ENCODE data around the gene STAMBPL1.
A peak's percentile ranks its signal among the peaks of the same experiment; 100 is the strongest.
"Not testable (repeated sequence)": the region's sequence is repeated elsewhere in the genome, so short reads cannot be mapped to it uniquely, and the experiment has no call there.

STAMBPL1 gene

GRCh38 chr10:88919041-88919440, 39.0 kb downstream of the STAMBPL1 start:
- no peak for DNase-seq (ENCODE audit: low read depth in 2 of 2)

GRCh38 chr10:88920198-88920597, 40.2 kb downstream of the STAMBPL1 start:
- DNase-seq (ENCODE audit: low read depth in 2 of 2): no peak

GRCh38 chr10:88920986-88921593, 41.0 kb downstream of the STAMBPL1 start:
- DNase-seq (ENCODE audit: low read depth in 2 of 2): no peak

GRCh38 chr10:88922041-88922440, 42.0 kb downstream of the STAMBPL1 start:
- no peak for DNase-seq (ENCODE audit: low read depth in 2 of 2)

- DNase-seq (ENCODE audit: low read depth in 2 of 2): no peak
Measured at GRCh38 chr10:88923520-88923919, 43.5 kb downstream of the STAMBPL1 start.

- no peak for DNase-seq (ENCODE audit: low read depth in 2 of 2)
Measured at GRCh38 chr10:88926566-88927415, 46.7 kb downstream of the STAMBPL1 start.

- DNase-seq (ENCODE audit: low read depth in 2 of 2): no peak
Measured at GRCh38 chr10:88927416-88927690, 47.3 kb downstream of the STAMBPL1 start.

- no peak for DNase-seq (ENCODE audit: low read depth in 2 of 2)
Measured at GRCh38 chr10:88928254-88928653, 48.2 kb downstream of the STAMBPL1 start.

GRCh38 chr10:88931548-88931947, 51.5 kb downstream of the STAMBPL1 start:
- no peak for DNase-seq (ENCODE audit: low read depth in 2 of 2)

GRCh38 chr10:88932029-88932428, 52.0 kb downstream of the STAMBPL1 start:
- not testable (repeated sequence) for DNase-seq (ENCODE audit: low read depth in 2 of 2)

GRCh38 chr10:88932539-88933256, 52.7 kb downstream of the STAMBPL1 start:
- DNase-seq (ENCODE audit: low read depth in 2 of 2): peak in 1 of 2 donors; percentile 26

GRCh38 chr10:88933564-88933963, 53.5 kb downstream of the STAMBPL1 start:
- DNase-seq (ENCODE audit: low read depth in 2 of 2): no peak

GRCh38 chr10:88934900-88935672, 55.0 kb downstream of the STAMBPL1 start:
- DNase-seq (ENCODE audit: low read depth in 2 of 2): peak; percentile 17 to 56

GRCh38 chr10:88936656-88937055, 56.6 kb downstream of the STAMBPL1 start:
- no peak for DNase-seq (ENCODE audit: low read depth in 2 of 2)

- no peak for DNase-seq (ENCODE audit: low read depth in 2 of 2)
Measured at GRCh38 chr10:88938039-88938438, 58.0 kb downstream of the STAMBPL1 start.

GRCh38 chr10:88938938-88939337, 58.9 kb downstream of the STAMBPL1 start:
- DNase-seq (ENCODE audit: low read depth in 2 of 2): no peak

- DNase-seq (ENCODE audit: low read depth in 2 of 2): no peak
Measured at GRCh38 chr10:88941026-88941425, 61.0 kb downstream of the STAMBPL1 start.

GRCh38 chr10:88943778-88944177, 63.7 kb downstream of the STAMBPL1 start:
- DNase-seq (ENCODE audit: low read depth in 2 of 2): no peak

GRCh38 chr10:88944813-88945212, 64.8 kb downstream of the STAMBPL1 start:
- no peak for DNase-seq (ENCODE audit: low read depth in 2 of 2)

GRCh38 chr10:88946200-88946599, 66.2 kb downstream of the STAMBPL1 start:
- no peak for DNase-seq (ENCODE audit: low read depth in 2 of 2)

GRCh38 chr10:88946965-88947590, 67.0 kb downstream of the STAMBPL1 start:
- no peak for DNase-seq (ENCODE audit: low read depth in 2 of 2)

GRCh38 chr10:88949051-88949450, 69.0 kb downstream of the STAMBPL1 start:
- no peak for DNase-seq (ENCODE audit: low read depth in 2 of 2)

Measured in stimulated activated CD8-positive, alpha-beta memory T cell treated with anti-CD3 and anti-CD28 coated beads, Interleukin-15, amount 100 ng/mL, for 4 hours (primary cell).